Measurements from ENCODE around the gene CYTH1.

The CYTH1 gene

GRCh38 chr17:78774453-78774852 is 7.6 kb downstream of the CYTH1 start:
- Histone ChIP-seq H3K79me2 (ENCODE audit: insufficient read depth, low read length) (peaks cover 61% of the 10 kb centered on the region), H2AFZ (ENCODE audit: low read depth, low read length) (peak overlapping the region; percentile 63), H4K20me1 (ENCODE audit: insufficient read depth, low read length) (peaks cover 3% of the 10 kb centered on the region; the same call in 1 of the 2 replicates), H3K36me3 (ENCODE audit: insufficient read depth, low read length) (no peaks in the 10 kb centered on the region), H3K27ac (ENCODE audit: low read length) (peak overlapping the region; percentile 78), H3K9me3 (ENCODE audit: insufficient read depth, low read length, severe bottlenecking) (no peaks in the 10 kb centered on the region), H3K4me3 (ENCODE audit: low read depth in 1 of 2, low read length in 2 of 2) (peak overlapping the region in 1 of 2 experiments; percentile 57; a peak in 3 of 4 replicates), H3K9ac (ENCODE audit: low read depth, low read length) (peak overlapping the region; percentile 50), H3K27me3 (ENCODE audit: insufficient read depth, low read length, poor library complexity) (no peaks in the 10 kb centered on the region), H3K4me2 (ENCODE audit: insufficient read depth, low read length) (peak overlapping the region; percentile 83), H3K4me1 (ENCODE audit: insufficient read depth, low read length) (peaks cover 32% of the 10 kb centered on the region)
- no peak for DNase-seq
- no peak for TF ChIP-seq EZH2 (IDR thresholded peaks at IDR 0.05; ENCODE audit: borderline replicate concordance, low read depth, low read length, severe bottlenecking)
- no peak for TF ChIP-seq CTCF (IDR thresholded peaks at IDR 0.05; ENCODE audit: borderline replicate concordance, extremely low read depth, low read length, poor library complexity, severe bottlenecking)
- ATAC-seq (ENCODE audit: insufficient read depth, low read depth): peak; percentile 43

- Histone ChIP-seq H4K20me1 (ENCODE audit: insufficient read depth, low read length) (peaks cover 9% of the 10 kb centered on the region; the same call in 1 of the 2 replicates), H3K4me1 (ENCODE audit: insufficient read depth, low read length) (peaks cover 31% of the 10 kb centered on the region), H3K4me2 (ENCODE audit: insufficient read depth, low read length) (no peak overlapping the region), H3K9me3 (ENCODE audit: insufficient read depth, low read length, severe bottlenecking) (no peaks in the 10 kb centered on the region), H3K9ac (ENCODE audit: low read depth, low read length) (no peak overlapping the region), H3K27me3 (ENCODE audit: insufficient read depth, low read length, poor library complexity) (no peaks in the 10 kb centered on the region), H3K4me3 (ENCODE audit: low read depth in 1 of 2, low read length in 2 of 2) (no peak overlapping the region), H3K36me3 (ENCODE audit: insufficient read depth, low read length) (no peaks in the 10 kb centered on the region), H3K79me2 (ENCODE audit: insufficient read depth, low read length) (peaks cover 63% of the 10 kb centered on the region), H3K27ac (ENCODE audit: low read length) (no peak overlapping the region), H2AFZ (ENCODE audit: low read depth, low read length) (no peak overlapping the region)
- TF ChIP-seq EZH2 (IDR thresholded peaks at IDR 0.05; ENCODE audit: borderline replicate concordance, low read depth, low read length, severe bottlenecking): no peak
- TF ChIP-seq CTCF (IDR thresholded peaks at IDR 0.05; ENCODE audit: borderline replicate concordance, extremely low read depth, low read length, poor library complexity, severe bottlenecking): no peak
- ATAC-seq (ENCODE audit: insufficient read depth, low read depth): no peak
- no peak for DNase-seq
Measured at GRCh38 chr17:78771758-78772382, 10.2 kb downstream of the CYTH1 start.

GRCh38 chr17:78769196-78769773 is 12.8 kb downstream of the CYTH1 start:
- Histone ChIP-seq H3K9ac (ENCODE audit: low read depth, low read length) (no peak overlapping the region), H3K9me3 (ENCODE audit: insufficient read depth, low read length, severe bottlenecking) (no peaks in the 10 kb centered on the region), H3K79me2 (ENCODE audit: insufficient read depth, low read length) (peaks cover 68% of the 10 kb centered on the region), H3K4me1 (ENCODE audit: insufficient read depth, low read length) (peaks cover 8% of the 10 kb centered on the region), H3K27ac (ENCODE audit: low read length) (no peak overlapping the region), H3K4me3 (ENCODE audit: low read depth in 1 of 2, low read length in 2 of 2) (no peak overlapping the region), H2AFZ (ENCODE audit: low read depth, low read length) (no peak overlapping the region), H3K27me3 (ENCODE audit: insufficient read depth, low read length, poor library complexity) (no peaks in the 10 kb centered on the region), H3K4me2 (ENCODE audit: insufficient read depth, low read length) (no peak overlapping the region), H3K36me3 (ENCODE audit: insufficient read depth, low read length) (no peaks in the 10 kb centered on the region), H4K20me1 (ENCODE audit: insufficient read depth, low read length) (peaks cover 29% of the 10 kb centered on the region)
- DNase-seq: no peak
- TF ChIP-seq CTCF (IDR thresholded peaks at IDR 0.05; ENCODE audit: borderline replicate concordance, extremely low read depth, low read length, poor library complexity, severe bottlenecking) (peak; percentile 25), EZH2 (IDR thresholded peaks at IDR 0.05; ENCODE audit: borderline replicate concordance, low read depth, low read length, severe bottlenecking) (no peak)
- peak; percentile 35; the same call in 1 of the 3 replicates for ATAC-seq (ENCODE audit: insufficient read depth, low read depth)

All from DND-41 (cell line).